ENCODE data around the gene FAM50A. TPM values are rescaled to one million over a fixed set of nuclear protein-coding genes. Genes with fewer than 3 reads are reported as not detected.

The FAM50A gene
- total and polyA plus RNA-seq, 2 donors (not counting 1 experiment from before 2014, with no cell fraction given): 44.5 to 79.8 TPM

DNA sequence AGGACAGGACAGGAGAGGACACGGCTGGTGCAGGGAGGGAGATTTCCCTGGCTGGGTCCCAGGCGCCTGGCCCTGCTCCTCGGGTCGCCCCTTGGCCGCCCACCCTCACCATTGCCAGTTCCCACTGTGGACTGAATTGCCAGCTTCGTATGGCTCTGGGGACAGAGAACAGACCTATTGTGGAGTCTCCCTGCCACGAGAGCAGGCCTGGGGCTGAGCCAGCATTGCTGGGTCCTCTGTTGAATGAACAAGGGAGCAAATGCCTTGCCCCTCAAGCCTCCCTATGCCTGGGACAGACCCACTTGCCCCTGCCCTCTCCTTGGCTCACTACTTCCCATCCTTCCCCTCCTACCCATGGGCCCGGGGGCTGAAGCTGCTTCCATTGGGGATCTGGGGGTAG is 18.5 kb downstream of the FAM50A start:
- no peaks in the 10 kb centered on the region for H3K9me3 Mint-ChIP-seq (ENCODE audit: insufficient read depth)

DNA sequence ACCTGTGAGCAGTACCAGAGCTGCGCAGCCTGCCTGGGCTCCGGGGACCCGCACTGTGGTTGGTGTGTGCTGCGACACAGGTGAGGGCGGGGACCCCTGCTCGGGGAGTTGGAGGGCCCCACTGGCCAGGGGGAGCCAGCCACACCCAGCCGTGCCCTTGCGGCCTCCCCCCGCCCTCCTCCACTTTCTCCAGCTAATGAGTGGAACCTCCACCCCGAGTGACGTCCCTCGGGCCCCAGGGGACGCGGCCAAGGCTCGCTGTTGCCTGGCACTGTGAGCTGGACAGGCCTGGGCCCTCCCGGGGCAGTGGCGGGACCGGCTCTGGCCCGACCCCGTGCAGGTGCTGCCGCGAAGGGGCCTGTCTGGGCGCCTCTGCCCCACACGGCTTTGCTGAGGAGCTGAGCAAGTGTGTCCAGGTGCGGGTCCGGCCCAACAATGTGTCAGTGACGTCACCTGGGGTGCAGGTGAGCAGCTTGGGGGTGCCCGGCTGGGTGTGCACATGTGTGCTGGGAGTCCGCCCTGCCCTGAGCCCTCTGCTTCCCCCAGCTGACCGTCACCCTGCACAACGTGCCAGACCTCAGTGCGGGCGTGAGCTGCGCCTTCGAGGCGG is 19.8 kb downstream of the FAM50A start:
- TF ChIP-seq, protein P1, sequence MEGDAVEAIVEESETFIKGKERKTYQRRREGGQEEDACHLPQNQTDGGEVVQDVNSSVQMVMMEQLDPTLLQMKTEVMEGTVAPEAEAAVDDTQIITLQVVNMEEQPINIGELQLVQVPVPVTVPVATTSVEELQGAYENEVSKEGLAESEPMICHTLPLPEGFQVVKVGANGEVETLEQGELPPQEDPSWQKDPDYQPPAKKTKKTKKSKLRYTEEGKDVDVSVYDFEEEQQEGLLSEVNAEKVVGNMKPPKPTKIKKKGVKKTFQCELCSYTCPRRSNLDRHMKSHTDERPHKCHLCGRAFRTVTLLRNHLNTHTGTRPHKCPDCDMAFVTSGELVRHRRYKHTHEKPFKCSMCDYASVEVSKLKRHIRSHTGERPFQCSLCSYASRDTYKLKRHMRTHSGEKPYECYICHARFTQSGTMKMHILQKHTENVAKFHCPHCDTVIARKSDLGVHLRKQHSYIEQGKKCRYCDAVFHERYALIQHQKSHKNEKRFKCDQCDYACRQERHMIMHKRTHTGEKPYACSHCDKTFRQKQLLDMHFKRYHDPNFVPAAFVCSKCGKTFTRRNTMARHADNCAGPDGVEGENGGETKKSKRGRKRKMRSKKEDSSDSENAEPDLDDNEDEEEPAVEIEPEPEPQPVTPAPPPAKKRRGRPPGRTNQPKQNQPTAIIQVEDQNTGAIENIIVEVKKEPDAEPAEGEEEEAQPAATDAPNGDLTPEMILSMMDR (IDR thresholded peaks at IDR 0.05): no peak
- no peak for TF ChIP-seq EZH2 (IDR thresholded peaks at IDR 0.05; ENCODE audit: borderline replicate concordance, insufficient read depth, low read depth, low read length, poor library complexity, severe bottlenecking)
- Histone ChIP-seq H3K27me3 (replicated peaks in 1 of 4; ENCODE audit: control extremely low read depth in 1 of 4, control insufficient read depth in 3 of 4, insufficient read depth in 4 of 4, low read length in 3 of 4) (no peaks in the 10 kb centered on the region), H3K79me2 (ENCODE audit: control insufficient read depth, insufficient read depth, low read length) (peaks cover 18% of the 10 kb centered on the region), H3K4me2 (replicated peaks; ENCODE audit: low read depth, low read length, poor library complexity, severe bottlenecking) (no peak overlapping the region), H3K27ac (ENCODE audit: low read length in 2 of 2) (no peak overlapping the region), H3K4me1 (ENCODE audit: control insufficient read depth in 2 of 2, insufficient read depth in 2 of 2, low read length in 2 of 2) (peaks cover 6 to 11% of the 10 kb centered on the region in 2 donors), H3K4me3 (ENCODE audit: control extremely low read depth in 1 of 5, extremely low read depth in 1 of 5, insufficient read depth in 1 of 5, low read depth in 2 of 5, low read length in 4 of 5) (no peak overlapping the region), H3K9ac (ENCODE audit: low read length) (no peak overlapping the region), H4K20me1 (ENCODE audit: control insufficient read depth, insufficient read depth, low read length, poor library complexity, severe bottlenecking) (no peaks in the 10 kb centered on the region), H2AFZ (ENCODE audit: insufficient read depth, low read depth, low read length, poor library complexity, severe bottlenecking) (no peak overlapping the region), H3K9me3 (ENCODE audit: control extremely low read depth in 1 of 3, control insufficient read depth in 2 of 3, insufficient read depth in 1 of 3, low read length in 2 of 3) (no peaks in the 10 kb centered on the region), H3K36me3 (replicated peaks in 1 of 2; ENCODE audit: control extremely low read depth in 1 of 2, control insufficient read depth in 1 of 2, extremely low read depth in 1 of 2, insufficient read depth in 2 of 2, low read length in 1 of 2) (peaks cover 0 to 22% of the 10 kb centered on the region in 2 experiments)
- CTCF ChIA-PET: no interaction called here
- no peaks in the 10 kb centered on the region for H3K9me3 Mint-ChIP-seq (ENCODE audit: insufficient read depth)
- no peak for ATAC-seq (ENCODE audit: low read depth)
- intact Hi-C loops (cut with micrococcal nuclease): no loop called here
- H3K4me3 Mint-ChIP-seq: no peak overlapping the region
- H3K4me1 Mint-ChIP-seq: peaks cover 11% of the 10 kb centered on the region
- POLR2A ChIA-PET: interaction anchor here (0.7 kb wide), 1 partner anchor 52 kb away, joined by 6 read pairs; no protein-coding TSS in a partner anchor
- no peaks in the 10 kb centered on the region for H3K27me3 Mint-ChIP-seq
- WGBS (ENCODE audit: insufficient coverage): 94% methylated on average over 17 of the region's 36 CpGs
- no peak for DNase-seq
- H3K27ac Mint-ChIP-seq: no peak overlapping the region

More for the DNA sequence above, 18.5 kb downstream of the FAM50A start:
- ATAC-seq (ENCODE audit: low read depth) (no peak), DNase-seq (no peak)
- intact Hi-C loops (cut with micrococcal nuclease): no loop called here
- Histone ChIP-seq H3K4me2 (replicated peaks; ENCODE audit: low read depth, low read length, poor library complexity, severe bottlenecking) (no peak overlapping the region), H3K36me3 (replicated peaks in 1 of 2; ENCODE audit: control extremely low read depth in 1 of 2, control insufficient read depth in 1 of 2, extremely low read depth in 1 of 2, insufficient read depth in 2 of 2, low read length in 1 of 2) (peaks cover 0 to 22% of the 10 kb centered on the region in 2 experiments), H3K4me1 (ENCODE audit: control insufficient read depth in 2 of 2, insufficient read depth in 2 of 2, low read length in 2 of 2) (peaks cover 6 to 13% of the 10 kb centered on the region in 2 donors), H2AFZ (ENCODE audit: insufficient read depth, low read depth, low read length, poor library complexity, severe bottlenecking) (no peak overlapping the region), H3K9ac (ENCODE audit: low read length) (no peak overlapping the region), H3K79me2 (ENCODE audit: control insufficient read depth, insufficient read depth, low read length) (peaks cover 22% of the 10 kb centered on the region), H3K4me3 (ENCODE audit: control extremely low read depth in 1 of 5, extremely low read depth in 1 of 5, insufficient read depth in 1 of 5, low read depth in 2 of 5, low read length in 4 of 5) (no peak overlapping the region), H3K27ac (ENCODE audit: low read length in 2 of 2) (no peak overlapping the region), H4K20me1 (ENCODE audit: control insufficient read depth, insufficient read depth, low read length, poor library complexity, severe bottlenecking) (no peaks in the 10 kb centered on the region), H3K27me3 (replicated peaks in 1 of 4; ENCODE audit: control extremely low read depth in 1 of 4, control insufficient read depth in 3 of 4, insufficient read depth in 4 of 4, low read length in 3 of 4) (no peaks in the 10 kb centered on the region), H3K9me3 (ENCODE audit: control extremely low read depth in 1 of 3, control insufficient read depth in 2 of 3, insufficient read depth in 1 of 3, low read length in 2 of 3) (no peaks in the 10 kb centered on the region)
- Mint-ChIP-seq H3K27ac (no peak overlapping the region), H3K4me1 (peaks cover 12% of the 10 kb centered on the region), H3K27me3 (no peaks in the 10 kb centered on the region), H3K4me3 (no peak overlapping the region)
- ChIA-PET CTCF (no interaction called here), POLR2A (no interaction called here)
- 100% methylated on average over 2 of the region's 8 CpGs for WGBS (ENCODE audit: insufficient coverage)
- TF ChIP-seq, protein P1 (IDR thresholded peaks at IDR 0.05): no peak
- TF ChIP-seq EZH2 (IDR thresholded peaks at IDR 0.05; ENCODE audit: borderline replicate concordance, insufficient read depth, low read depth, low read length, poor library complexity, severe bottlenecking): no peak

All from B cell (primary cell).